GM12892 (cell line): Measurements from ENCODE around the gene EIF4G1.

ENCODE experiments used
- POLR2A ChIP-seq: IDR thresholded peaks from 2 replicates; pipeline ENCODE4 v1.6.1; 2011; ENCODE audit warnings: low read depth, low read length, control low read depth
- TAF1 ChIP-seq: IDR thresholded peaks from 2 replicates; pipeline ENCODE4 v1.6.1; 2011; ENCODE audit warnings: low read depth, mild to moderate bottlenecking, control low read depth, low read length, borderline replicate concordance

DNA sequence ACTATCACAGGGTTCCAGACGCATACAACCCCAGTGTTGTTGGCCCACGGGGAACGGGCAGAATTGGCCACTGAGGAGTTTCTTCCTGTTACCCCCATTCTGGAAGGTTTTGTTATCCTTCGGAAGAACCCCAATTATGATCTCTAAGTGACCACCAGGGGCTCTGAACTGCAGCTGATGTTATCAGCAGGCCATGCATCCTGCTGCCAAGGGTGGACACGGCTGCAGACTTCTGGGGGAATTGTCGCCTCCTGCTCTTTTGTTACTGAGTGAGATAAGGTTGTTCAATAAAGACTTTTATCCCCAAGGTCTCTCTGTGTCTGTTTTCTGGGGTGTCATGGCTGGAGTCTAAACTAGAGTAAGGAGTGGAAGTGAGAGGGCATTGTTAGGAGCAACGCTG, 5.7 kb upstream of the EIF4G1 start:
- TF ChIP-seq POLR2A = no peak
- no peak for TF ChIP-seq TAF1
